NB4 (cell line): ENCODE measurements around the gene SULT4A1.

ENCODE experiments used
- DNase-seq: peaks from one replicate; pipeline ENCODE4 v3.0.0; 2010; ENCODE audit warnings: low read depth
- H3K4me3 ChIP-seq: one replicate; pipeline ENCODE4 v1.5.1; 2011; ENCODE audit warnings: mild to moderate bottlenecking, low read depth, low read length, moderate library complexity
- MYC ChIP-seq: IDR thresholded peaks from 2 replicates; pipeline ENCODE4 v1.6.1; 2011; ENCODE audit warnings: low read depth, low read length
- POLR2A ChIP-seq: IDR thresholded peaks from 2 replicates; pipeline ENCODE4 v1.6.1; 2011; ENCODE audit warnings: mild to moderate bottlenecking; ENCODE audit not compliant: insufficient read length; ENCODE audit errors: extremely low read depth
- TF ChIP-seq, protein P1 (sequence below): IDR thresholded peaks from 2 replicates; pipeline ENCODE4 v1.6.1; 2011; ENCODE audit warnings: low read depth, low read length
- TF ChIP-seq, protein P2 (sequence below): IDR thresholded peaks from one replicate; pipeline ENCODE4 v1.5.1; 2012; ENCODE audit warnings: low read depth, low read length

SULT4A1 gene, protein sequence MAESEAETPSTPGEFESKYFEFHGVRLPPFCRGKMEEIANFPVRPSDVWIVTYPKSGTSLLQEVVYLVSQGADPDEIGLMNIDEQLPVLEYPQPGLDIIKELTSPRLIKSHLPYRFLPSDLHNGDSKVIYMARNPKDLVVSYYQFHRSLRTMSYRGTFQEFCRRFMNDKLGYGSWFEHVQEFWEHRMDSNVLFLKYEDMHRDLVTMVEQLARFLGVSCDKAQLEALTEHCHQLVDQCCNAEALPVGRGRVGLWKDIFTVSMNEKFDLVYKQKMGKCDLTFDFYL

DNA sequence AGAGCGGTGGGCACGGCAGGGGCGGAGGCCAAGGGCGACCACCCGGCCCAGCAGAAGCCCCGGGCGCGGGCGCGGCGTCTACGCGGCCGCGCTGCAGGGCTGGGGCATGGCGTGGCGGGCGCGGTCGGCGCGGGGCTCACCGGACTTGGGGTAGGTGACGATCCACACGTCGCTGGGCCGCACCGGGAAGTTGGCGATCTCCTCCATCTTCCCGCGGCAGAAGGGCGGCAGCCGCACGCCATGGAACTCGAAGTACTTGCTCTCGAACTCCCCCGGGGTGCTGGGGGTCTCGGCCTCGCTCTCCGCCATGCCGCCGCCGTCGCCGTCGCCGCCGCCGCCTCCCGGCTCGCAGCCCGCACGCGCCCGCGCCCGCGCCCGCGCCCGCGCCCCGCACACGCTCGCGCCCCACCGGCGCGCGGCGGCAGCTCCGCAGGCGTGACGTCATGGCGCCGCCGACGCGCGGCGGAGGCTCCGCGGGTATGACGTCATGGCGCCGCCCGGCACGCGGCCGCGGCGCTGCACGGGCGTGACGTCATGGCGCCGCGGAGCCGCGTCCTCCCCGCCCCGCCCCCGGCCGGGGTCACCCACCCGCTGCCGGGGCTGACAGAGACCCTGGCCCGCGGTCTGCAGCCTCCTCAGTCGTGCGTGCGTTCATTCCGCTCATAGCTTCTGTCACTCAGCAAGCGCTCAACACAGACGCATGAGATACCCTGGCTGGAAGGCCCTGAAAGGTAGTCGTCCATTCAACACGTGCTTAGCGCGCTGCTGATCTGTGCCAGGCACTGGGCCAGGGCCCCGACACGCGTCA lies at the start of gene SULT4A1:
TSS of gene SULT4A1 (minus strand) at position 440 of the 808 bp plus-strand sequence. CDS start at position 309, 131 bp downstream.
- no peak within 1 kb of the TSS for H3K4me3 ChIP-seq
- TF ChIP-seq POLR2A (no peak), MYC (no peak)
- TF ChIP-seq, protein P1, sequence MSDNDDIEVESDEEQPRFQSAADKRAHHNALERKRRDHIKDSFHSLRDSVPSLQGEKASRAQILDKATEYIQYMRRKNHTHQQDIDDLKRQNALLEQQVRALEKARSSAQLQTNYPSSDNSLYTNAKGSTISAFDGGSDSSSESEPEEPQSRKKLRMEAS: no peak
- TF ChIP-seq, protein P2, sequence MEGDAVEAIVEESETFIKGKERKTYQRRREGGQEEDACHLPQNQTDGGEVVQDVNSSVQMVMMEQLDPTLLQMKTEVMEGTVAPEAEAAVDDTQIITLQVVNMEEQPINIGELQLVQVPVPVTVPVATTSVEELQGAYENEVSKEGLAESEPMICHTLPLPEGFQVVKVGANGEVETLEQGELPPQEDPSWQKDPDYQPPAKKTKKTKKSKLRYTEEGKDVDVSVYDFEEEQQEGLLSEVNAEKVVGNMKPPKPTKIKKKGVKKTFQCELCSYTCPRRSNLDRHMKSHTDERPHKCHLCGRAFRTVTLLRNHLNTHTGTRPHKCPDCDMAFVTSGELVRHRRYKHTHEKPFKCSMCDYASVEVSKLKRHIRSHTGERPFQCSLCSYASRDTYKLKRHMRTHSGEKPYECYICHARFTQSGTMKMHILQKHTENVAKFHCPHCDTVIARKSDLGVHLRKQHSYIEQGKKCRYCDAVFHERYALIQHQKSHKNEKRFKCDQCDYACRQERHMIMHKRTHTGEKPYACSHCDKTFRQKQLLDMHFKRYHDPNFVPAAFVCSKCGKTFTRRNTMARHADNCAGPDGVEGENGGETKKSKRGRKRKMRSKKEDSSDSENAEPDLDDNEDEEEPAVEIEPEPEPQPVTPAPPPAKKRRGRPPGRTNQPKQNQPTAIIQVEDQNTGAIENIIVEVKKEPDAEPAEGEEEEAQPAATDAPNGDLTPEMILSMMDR: no peak
- no peak for DNase-seq

DNA sequence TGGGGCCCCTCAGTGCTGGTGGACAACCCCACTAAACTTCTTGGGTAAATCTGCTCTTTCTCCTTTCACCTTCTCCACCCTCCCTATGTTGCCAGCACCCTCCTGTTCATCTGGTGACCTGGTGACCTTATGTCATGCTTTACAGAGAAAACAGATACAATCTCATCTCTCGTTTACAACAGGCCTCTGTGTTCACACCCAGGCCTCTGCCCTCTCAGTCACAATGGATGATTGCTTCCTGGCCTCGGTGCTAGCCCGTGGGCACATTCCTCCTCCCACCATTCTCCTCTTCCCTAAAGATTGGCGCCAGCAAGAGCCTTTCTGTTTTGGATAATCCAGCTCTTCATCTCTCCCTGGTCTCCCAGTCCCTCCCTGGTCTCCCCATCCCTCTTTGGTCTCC lies 49.0 kb upstream of the SULT4A1 start:
- DNase-seq: no peak
- TF ChIP-seq, protein P2: no peak
- TF ChIP-seq, protein P1: no peak
- H3K4me3 ChIP-seq: no peak overlapping the region

DNA sequence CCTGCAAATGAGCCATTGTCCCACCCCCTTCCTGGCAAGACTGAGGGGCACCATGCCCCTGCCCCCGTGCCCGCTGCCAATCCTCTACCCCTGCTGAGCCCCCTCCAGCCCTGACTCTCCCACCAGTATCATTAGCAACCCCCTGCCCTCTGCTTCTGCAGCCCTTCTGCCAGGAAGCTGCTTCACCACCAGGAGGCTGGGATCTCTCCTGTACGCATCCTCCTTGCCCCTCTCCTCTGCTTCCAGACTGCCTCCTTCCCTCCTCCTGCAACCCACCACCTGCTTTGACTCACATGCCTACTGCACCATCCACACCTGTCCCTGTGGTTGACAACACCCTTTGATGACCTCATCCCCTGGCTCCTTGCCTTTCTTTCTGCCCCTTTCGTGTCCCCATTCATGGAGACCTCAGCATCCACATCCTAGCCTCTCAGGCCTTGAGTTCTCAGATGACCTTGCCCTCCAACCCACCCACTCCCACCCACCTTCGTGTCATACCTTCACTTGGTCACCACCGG lies 47.9 kb upstream of the SULT4A1 start:
- no peak for DNase-seq
- no peak overlapping the region for H3K4me3 ChIP-seq
- TF ChIP-seq, protein P2: no peak
- TF ChIP-seq POLR2A (no peak), MYC (no peak)
- TF ChIP-seq, protein P1: no peak

DNA sequence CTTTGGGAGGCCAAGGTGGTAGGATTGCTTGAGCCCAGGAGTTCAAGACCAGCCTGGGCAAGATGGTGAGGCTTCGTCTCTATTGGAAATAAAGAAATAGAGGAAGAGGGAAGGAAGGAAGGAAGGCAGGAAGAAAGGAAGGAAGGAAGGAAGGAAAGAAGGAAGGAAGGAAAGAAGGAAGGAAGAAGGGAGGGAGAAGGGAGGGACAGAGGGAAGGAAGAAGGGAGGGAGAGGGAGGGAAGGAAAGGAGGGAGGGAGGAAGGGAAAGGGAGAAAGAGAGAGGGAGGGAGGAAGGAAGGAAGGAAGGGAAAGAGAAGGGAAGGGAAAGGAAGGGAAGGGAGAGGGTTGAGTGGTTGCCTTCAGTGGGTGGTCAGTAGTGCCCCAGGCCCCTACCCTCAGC lies 47.4 kb upstream of the SULT4A1 start:
- TF ChIP-seq, protein P1: no peak
- TF ChIP-seq MYC: no peak
- no peak for TF ChIP-seq POLR2A
- TF ChIP-seq, protein P2: no peak
- H3K4me3 ChIP-seq: no peak overlapping the region
- DNase-seq: no peak

DNA sequence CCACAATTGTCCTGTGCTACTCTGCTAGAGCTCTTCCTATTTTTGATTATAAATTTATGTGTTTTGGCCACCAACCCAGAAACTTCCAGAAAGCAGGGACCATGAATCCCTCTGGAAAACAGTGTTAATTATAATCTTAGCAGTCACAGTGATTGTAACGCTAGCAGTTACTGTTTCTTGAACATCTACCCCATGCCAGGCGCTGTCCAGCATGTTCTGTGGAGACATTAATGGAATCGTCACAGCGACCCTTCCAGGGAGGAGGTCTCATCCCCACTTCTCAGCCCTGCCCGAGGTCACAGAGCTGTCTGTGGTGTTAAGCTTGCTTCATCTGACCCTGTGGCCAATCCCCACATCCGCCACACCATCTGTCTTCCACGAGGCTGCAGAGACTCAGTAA lies 43.4 kb upstream of the SULT4A1 start:
- no peak for DNase-seq
- TF ChIP-seq MYC (no peak), POLR2A (no peak)
- TF ChIP-seq, protein P1: no peak
- TF ChIP-seq, protein P2: no peak
- H3K4me3 ChIP-seq: no peak overlapping the region
